Natural killer cell (primary cell): ENCODE results near the gene ZRANB2. TPM values are rescaled to one million over a fixed set of nuclear protein-coding genes. Genes with fewer than 3 reads are reported as not detected.

Experiments used
- ATAC-seq, 3 donors: fragments of 150-1000 bp in 2 of 3; fragments of 200-7000 bp in 1 of 3; cut with Tn5 transposase; 1 replicate in 1 of 3; 2 replicates in 2 of 3; pipeline ENCODE4 v1.10.0; 2021; ENCODE audit warnings: mild to moderate bottlenecking in 2 of 3, moderate library complexity in 2 of 3
- DNase-seq, 2 donors: peaks; one replicate each; pipeline versions ENCODE4 v3.0.0 to v3.0.0-alpha.2; 2013 to 2021; ENCODE audit warnings: mixed read lengths in 1 of 2
- H3K27ac ChIP-seq: one replicate; pipeline ENCODE4 v1.5.1; 2013; ENCODE audit warnings: mild to moderate bottlenecking, low read length
- H3K27me3 ChIP-seq: one replicate; pipeline ENCODE4 v1.6.1; 2013; ENCODE audit warnings: low read length; ENCODE audit not compliant: control insufficient read depth, insufficient read depth
- H3K36me3 ChIP-seq: one replicate; pipeline ENCODE4 v1.6.1; 2013; ENCODE audit warnings: low read length; ENCODE audit not compliant: control insufficient read depth, insufficient read depth
- H3K4me1 ChIP-seq: one replicate; pipeline ENCODE4 v1.6.1; 2013; ENCODE audit warnings: low read length; ENCODE audit not compliant: control insufficient read depth, insufficient read depth
- H3K4me3 ChIP-seq: one replicate; pipeline ENCODE4 v1.5.1; 2013; ENCODE audit warnings: low read length
- H3K9me3 ChIP-seq: one replicate; pipeline ENCODE4 v1.6.1; 2013; ENCODE audit warnings: low read length; ENCODE audit not compliant: control insufficient read depth, insufficient read depth
- H3K27ac Mint-ChIP-seq, 2 donors: one replicate each; pipeline ENCODE4 v1.8.0; 2022; ENCODE audit warnings: mild to moderate bottlenecking in 2 of 2, mixed read lengths in 2 of 2, moderate library complexity in 1 of 2
- H3K27me3 Mint-ChIP-seq, 2 donors: one replicate each; pipeline ENCODE4 v1.8.0; 2022; ENCODE audit warnings: low read depth in 2 of 2, mixed read lengths in 2 of 2
- H3K36me3 Mint-ChIP-seq: one replicate; pipeline ENCODE4 v1.8.0; 2022; ENCODE audit warnings: mixed read lengths
- H3K4me1 Mint-ChIP-seq, 2 donors: one replicate each; pipeline ENCODE4 v1.8.0; 2022; ENCODE audit warnings: mixed read lengths in 2 of 2
- H3K4me3 Mint-ChIP-seq: one replicate; pipeline ENCODE4 v1.8.0; 2022; ENCODE audit warnings: mild to moderate bottlenecking, moderate library complexity, mixed read lengths
- H3K9me3 Mint-ChIP-seq, 2 donors: one replicate each; pipeline ENCODE4 v1.8.0; 2022; ENCODE audit warnings: mixed read lengths in 2 of 2
- CTCF ChIP-seq: fragments of 200-600 bp; IDR thresholded peaks from one replicate; pipeline ENCODE4 v1.8.0; 2022; ENCODE audit warnings: antibody characterized with exemption
- WGBS: methylation state at CpG from one replicate; pipeline ENCODE4 v1.1.7; 2013; ENCODE audit warnings: missing lambda C conversion rate; ENCODE audit not compliant: insufficient coverage; 5-methylcytosine and 5-hydroxymethylcytosine counted together
- intact Hi-C: fragments of 100-400 bp; cut with micrococcal nuclease; formaldehyde crosslinking; loops from one replicate; pipeline ENCODE4 v1.14.2; 2022
- total RNA-seq, 4 donors: library from RNA; stranded (reverse); fragments of 120-200 nt in 1 of 4; gene quantifications; one replicate each; pipeline versions ENCODE4 v1.2.3 to v1.2.4, GENCODE V29; 2013 to 2022

Gene ZRANB2
- total RNA-seq, 3 donors from 2014 or later (not counting 1 experiment from before 2014, with no cell fraction given) = 114 to 133 (median 128) TPM

DNA sequence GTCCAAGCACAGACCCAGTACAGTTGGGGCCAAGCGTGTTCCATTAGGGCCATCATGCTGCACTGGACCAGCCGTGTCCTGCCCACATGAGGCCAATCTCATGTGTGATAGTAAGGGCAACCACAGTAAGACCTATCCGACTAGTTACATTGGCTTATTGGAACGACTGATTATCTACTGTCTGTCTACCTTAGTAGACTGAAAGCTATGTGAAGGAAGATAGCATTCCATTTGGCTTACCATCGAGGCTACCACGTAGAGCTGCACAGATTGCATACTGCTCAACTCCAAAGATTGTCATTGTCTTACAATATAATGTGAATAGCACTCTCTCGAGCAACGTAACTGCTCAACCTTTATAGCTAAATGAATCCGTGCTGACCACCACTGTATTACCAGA is 43.8 kb downstream of the ZRANB2 start:
- no peak for TF ChIP-seq CTCF
- DNase-seq = no peak
- Mint-ChIP-seq H3K4me3 (no peak overlapping the region), H3K9me3 (no peaks in the 10 kb centered on the region), H3K36me3 (no peaks in the 10 kb centered on the region), H3K27me3 (peaks cover 15 to 35% of the 10 kb centered on the region in 2 donors), H3K4me1 (no peaks in the 10 kb centered on the region), H3K27ac (no peak overlapping the region)
- intact Hi-C loops = no loop called here
- 95% methylated on average over 9 of the region's 9 CpGs for WGBS
- Histone ChIP-seq H3K36me3 (no peaks in the 10 kb centered on the region), H3K4me1 (no peaks in the 10 kb centered on the region), H3K27me3 (no peaks in the 10 kb centered on the region), H3K27ac (no peak overlapping the region), H3K9me3 (no peaks in the 10 kb centered on the region), H3K4me3 (no peak overlapping the region)
- ATAC-seq = no peak

DNA sequence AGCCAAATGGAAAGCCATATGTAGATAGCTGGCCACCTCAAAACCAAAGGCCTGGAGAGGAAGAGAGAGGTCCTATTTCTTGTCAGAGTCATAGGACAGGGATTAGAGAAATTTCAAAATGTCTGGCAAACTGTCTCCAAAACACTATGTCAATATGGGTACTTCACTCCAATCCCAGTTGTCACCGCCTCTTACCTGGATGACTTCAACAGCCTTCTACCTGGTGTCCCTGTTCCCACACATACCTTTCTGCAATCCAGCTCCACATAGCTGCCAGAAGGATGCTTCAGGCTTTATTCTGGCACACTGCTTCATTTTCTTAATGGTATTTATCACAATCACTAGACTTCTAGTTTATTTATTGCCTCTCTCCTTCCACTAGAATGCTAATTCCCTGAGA is 47.7 kb downstream of the ZRANB2 start:
- Mint-ChIP-seq H3K27ac (no peak overlapping the region), H3K4me1 (no peaks in the 10 kb centered on the region), H3K4me3 (no peak overlapping the region), H3K36me3 (no peaks in the 10 kb centered on the region), H3K9me3 (no peaks in the 10 kb centered on the region), H3K27me3 (peaks cover 7 to 23% of the 10 kb centered on the region in 2 donors)
- no peak overlapping the region for H3K4me3 ChIP-seq
- intact Hi-C loops = no loop called here
- DNase-seq (no peak), ATAC-seq (no peak)
- H3K27ac ChIP-seq = no peak overlapping the region
- TF ChIP-seq CTCF = no peak
- H3K9me3 ChIP-seq = no peaks in the 10 kb centered on the region
- H3K4me1 ChIP-seq = no peaks in the 10 kb centered on the region
- no peaks in the 10 kb centered on the region for H3K36me3 ChIP-seq
- no peaks in the 10 kb centered on the region for H3K27me3 ChIP-seq
- WGBS = 96% methylated on average over 1 of the region's 1 CpG

DNA sequence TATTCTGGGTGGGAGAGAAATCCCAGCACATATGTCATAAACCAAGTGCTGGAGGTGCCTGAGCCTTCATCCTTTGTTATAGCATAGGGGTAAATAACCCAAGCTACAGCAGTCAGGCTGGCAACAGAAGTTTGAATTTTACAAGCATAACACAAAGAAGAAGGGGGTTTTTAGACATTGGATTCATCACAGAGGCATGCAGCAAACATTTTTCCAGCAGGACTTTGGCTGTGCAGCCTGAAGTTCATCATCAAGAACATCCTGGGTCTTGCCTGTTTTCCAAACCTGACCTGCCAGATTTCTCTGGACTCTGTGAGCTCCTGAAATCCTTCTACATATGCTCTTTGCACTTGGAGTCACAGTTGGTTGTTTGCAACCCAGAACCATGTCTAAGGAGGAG is 49.4 kb downstream of the ZRANB2 start:
- no peak overlapping the region for H3K27ac Mint-ChIP-seq
- no peak for TF ChIP-seq CTCF

GRCh38 chr1:71030026-71030425 is 50.8 kb downstream of the ZRANB2 start:
- 100% methylated on average over 1 of the region's 1 CpG for WGBS

More for the DNA sequence above, 49.4 kb downstream of the ZRANB2 start:
- Mint-ChIP-seq H3K4me3 (no peak overlapping the region), H3K4me1 (no peaks in the 10 kb centered on the region), H3K27me3 (peaks cover 7 to 23% of the 10 kb centered on the region in 2 donors), H3K9me3 (no peaks in the 10 kb centered on the region), H3K36me3 (no peaks in the 10 kb centered on the region)
- H3K27me3 ChIP-seq = no peaks in the 10 kb centered on the region
- H3K36me3 ChIP-seq = no peaks in the 10 kb centered on the region
- intact Hi-C loops = no loop called here
- no peak overlapping the region for H3K27ac ChIP-seq
- DNase-seq (no peak), ATAC-seq (no peak)
- H3K9me3 ChIP-seq = no peaks in the 10 kb centered on the region
- no peaks in the 10 kb centered on the region for H3K4me1 ChIP-seq
- H3K4me3 ChIP-seq = no peak overlapping the region

More at GRCh38 chr1:71030026-71030425, 50.8 kb downstream of the ZRANB2 start:
- Histone ChIP-seq H3K36me3 (no peaks in the 10 kb centered on the region), H3K4me1 (no peaks in the 10 kb centered on the region), H3K27me3 (no peaks in the 10 kb centered on the region), H3K9me3 (no peaks in the 10 kb centered on the region), H3K4me3 (no peak overlapping the region), H3K27ac (no peak overlapping the region)
- ATAC-seq = no peak
- H3K27me3 Mint-ChIP-seq = peaks cover 3 to 23% of the 10 kb centered on the region in 2 donors
- no peaks in the 10 kb centered on the region for H3K4me1 Mint-ChIP-seq
- no peak for TF ChIP-seq CTCF
- intact Hi-C loops = no loop called here
- H3K9me3 Mint-ChIP-seq = no peaks in the 10 kb centered on the region
- H3K36me3 Mint-ChIP-seq = no peaks in the 10 kb centered on the region
- DNase-seq = no peak
- no peak overlapping the region for H3K27ac Mint-ChIP-seq
- no peak overlapping the region for H3K4me3 Mint-ChIP-seq
